ENCODE measurements around the gene RLF. TPM values are rescaled to one million over a fixed set of nuclear protein-coding genes. Genes with fewer than 3 reads are reported as not detected.

The RLF gene
- total and polyA plus RNA-seq, 10 of the 15 experiments (the other 5 are each of a cell fraction or from before 2014, with no cell fraction given), result 2.0 to 19.8 (median 8.7) TPM

DNA sequence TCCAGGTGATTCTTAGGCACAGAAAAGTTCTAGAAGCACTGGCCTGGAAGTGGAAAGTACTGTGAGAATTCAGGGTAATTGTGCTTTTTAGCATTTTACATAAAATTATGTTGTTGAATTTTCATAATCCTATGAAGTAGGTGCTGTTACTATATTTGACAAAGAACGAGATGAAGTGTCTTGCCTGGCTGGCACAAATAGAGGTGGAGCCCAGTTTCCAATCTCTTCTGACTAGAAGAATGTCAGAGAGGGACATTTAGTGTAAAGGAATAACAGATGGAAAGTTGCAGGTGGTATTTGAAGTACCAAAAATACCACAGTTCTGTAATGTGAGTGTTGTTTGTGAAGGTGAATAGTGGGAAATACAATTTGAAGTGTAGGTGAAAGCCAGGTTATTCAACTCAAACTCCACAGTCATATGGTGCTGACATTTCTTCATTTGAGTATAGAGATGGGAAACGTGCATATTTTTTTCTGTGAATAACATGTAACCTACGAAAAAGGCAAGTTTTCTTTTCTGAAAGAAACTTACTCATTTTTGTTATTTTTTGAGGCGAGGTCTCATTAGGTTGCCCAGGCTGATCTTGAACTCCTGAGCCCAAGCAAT, 83.1 kb downstream of the RLF start:
- H3K9me3 ChIP-seq (replicated peaks; ENCODE audit: control insufficient read depth, insufficient read depth, low read length), result no peaks in the 10 kb centered on the region
- no peak overlapping the region for H3K27ac ChIP-seq (ENCODE audit: control insufficient read depth, insufficient read depth)
- ChIA-PET RAD21 (ENCODE audit: unreplicated experiment) (interaction anchor here (1.3 kb wide), 1 partner anchor 90 kb away, joined by 4 read pairs; no protein-coding TSS in a partner anchor), POLR2A (no interaction called here), SMC1A (ENCODE audit: uncharacterized antibody, unreplicated experiment) (interaction anchor here (0.6 to 4.3 kb wide), 3 partner anchors 12 to 75 kb away, joined by 3 to 44 read pairs (median 4); no protein-coding TSS in a partner anchor), CTCF (interaction anchor here (0.7 to 1.7 kb wide), 3 partner anchors 94 to 165 kb away, joined by 3 to 5 read pairs (median 3); no protein-coding TSS in a partner anchor)
- no peak overlapping the region for H3K4me3 ChIP-seq
- no peaks in the 10 kb centered on the region for H3K79me2 ChIP-seq (ENCODE audit: control insufficient read depth, insufficient read depth, low read length)
- no peaks in the 10 kb centered on the region for H3K27me3 ChIP-seq (replicated peaks in 1 of 2; ENCODE audit: control insufficient read depth in 2 of 2, insufficient read depth in 2 of 2, low read length in 1 of 2)
- 14% methylated on average over 4 of the region's 4 CpGs for WGBS (ENCODE audit: insufficient coverage, insufficient replicate concordance, low lambda C conversion rate, missing lambda C conversion rate)
- H3K4me1 ChIP-seq (ENCODE audit: control insufficient read depth, insufficient read depth, low read length), result peaks cover 13% of the 10 kb centered on the region
- no peak overlapping the region for H2AFZ ChIP-seq (ENCODE audit: control insufficient read depth, low read depth, low read length)
- no peak for ATAC-seq
- no peak for DNase-seq (ENCODE audit: low read depth, low spot score)
- H3K36me3 ChIP-seq (ENCODE audit: control insufficient read depth in 2 of 2, insufficient read depth in 2 of 2, low read length in 1 of 2), result peaks cover 0 to 2% of the 10 kb centered on the region in 2 experiments; a peak in 2 of 4 replicates
- no peak overlapping the region for H3K4me2 ChIP-seq (ENCODE audit: control insufficient read depth, insufficient read depth)
- no TSS peak for BruUV-seq (replicated peaks)
- in situ Hi-C loops (cut with MboI), result no loop called here
- FAIRE-seq, result no peak
- no peak overlapping the region for H3K9ac ChIP-seq (ENCODE audit: control insufficient read depth, insufficient read depth, low read length)
- no peaks in the 10 kb centered on the region for H4K20me1 ChIP-seq (ENCODE audit: control insufficient read depth, insufficient read depth)
- intact Hi-C loops (cut with micrococcal nuclease; ENCODE audit: unreplicated experiment), result no loop called here
- TF ChIP-seq IKZF1 (conservative IDR thresholded peaks at IDR 0.05), result no peak
- no peak for TF ChIP-seq SUPT20H (IDR thresholded peaks at IDR 0.05; ENCODE audit: borderline replicate concordance, control insufficient read depth, low read depth, low read length)
- TF ChIP-seq LARP7 (IDR thresholded peaks at IDR 0.05), result no peak
- TF ChIP-seq ZNF384 (IDR thresholded peaks at IDR 0.05; ENCODE audit: borderline replicate concordance, low read depth, low read length), result no peak
- TF ChIP-seq ZSCAN29 (IDR thresholded peaks at IDR 0.05), result no peak
- no peak for TF ChIP-seq CHD1 (IDR thresholded peaks at IDR 0.05; ENCODE audit: low read depth, low read length)
- no peak for TF ChIP-seq BCL11A (IDR thresholded peaks at IDR 0.05; ENCODE audit: low read depth, low read length)
- TF ChIP-seq, protein P1, sequence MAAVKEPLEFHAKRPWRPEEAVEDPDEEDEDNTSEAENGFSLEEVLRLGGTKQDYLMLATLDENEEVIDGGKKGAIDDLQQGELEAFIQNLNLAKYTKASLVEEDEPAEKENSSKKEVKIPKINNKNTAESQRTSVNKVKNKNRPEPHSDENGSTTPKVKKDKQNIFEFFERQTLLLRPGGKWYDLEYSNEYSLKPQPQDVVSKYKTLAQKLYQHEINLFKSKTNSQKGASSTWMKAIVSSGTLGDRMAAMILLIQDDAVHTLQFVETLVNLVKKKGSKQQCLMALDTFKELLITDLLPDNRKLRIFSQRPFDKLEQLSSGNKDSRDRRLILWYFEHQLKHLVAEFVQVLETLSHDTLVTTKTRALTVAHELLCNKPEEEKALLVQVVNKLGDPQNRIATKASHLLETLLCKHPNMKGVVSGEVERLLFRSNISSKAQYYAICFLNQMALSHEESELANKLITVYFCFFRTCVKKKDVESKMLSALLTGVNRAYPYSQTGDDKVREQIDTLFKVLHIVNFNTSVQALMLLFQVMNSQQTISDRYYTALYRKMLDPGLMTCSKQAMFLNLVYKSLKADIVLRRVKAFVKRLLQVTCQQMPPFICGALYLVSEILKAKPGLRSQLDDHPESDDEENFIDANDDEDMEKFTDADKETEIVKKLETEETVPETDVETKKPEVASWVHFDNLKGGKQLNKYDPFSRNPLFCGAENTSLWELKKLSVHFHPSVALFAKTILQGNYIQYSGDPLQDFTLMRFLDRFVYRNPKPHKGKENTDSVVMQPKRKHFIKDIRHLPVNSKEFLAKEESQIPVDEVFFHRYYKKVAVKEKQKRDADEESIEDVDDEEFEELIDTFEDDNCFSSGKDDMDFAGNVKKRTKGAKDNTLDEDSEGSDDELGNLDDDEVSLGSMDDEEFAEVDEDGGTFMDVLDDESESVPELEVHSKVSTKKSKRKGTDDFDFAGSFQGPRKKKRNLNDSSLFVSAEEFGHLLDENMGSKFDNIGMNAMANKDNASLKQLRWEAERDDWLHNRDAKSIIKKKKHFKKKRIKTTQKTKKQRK (IDR thresholded peaks at IDR 0.05; ENCODE audit: low read depth, low read length), result no peak
- no peak for TF ChIP-seq FOXM1 (IDR thresholded peaks at IDR 0.05; ENCODE audit: low read depth, low read length)
- TF ChIP-seq SMARCA5 (IDR thresholded peaks at IDR 0.05), result no peak
- TF ChIP-seq EP300 (IDR thresholded peaks at IDR 0.05; ENCODE audit: borderline replicate concordance in 1 of 2, control insufficient read depth in 1 of 2, low read depth in 2 of 2, low read length in 2 of 2), result no peak
- TF ChIP-seq, protein P2, sequence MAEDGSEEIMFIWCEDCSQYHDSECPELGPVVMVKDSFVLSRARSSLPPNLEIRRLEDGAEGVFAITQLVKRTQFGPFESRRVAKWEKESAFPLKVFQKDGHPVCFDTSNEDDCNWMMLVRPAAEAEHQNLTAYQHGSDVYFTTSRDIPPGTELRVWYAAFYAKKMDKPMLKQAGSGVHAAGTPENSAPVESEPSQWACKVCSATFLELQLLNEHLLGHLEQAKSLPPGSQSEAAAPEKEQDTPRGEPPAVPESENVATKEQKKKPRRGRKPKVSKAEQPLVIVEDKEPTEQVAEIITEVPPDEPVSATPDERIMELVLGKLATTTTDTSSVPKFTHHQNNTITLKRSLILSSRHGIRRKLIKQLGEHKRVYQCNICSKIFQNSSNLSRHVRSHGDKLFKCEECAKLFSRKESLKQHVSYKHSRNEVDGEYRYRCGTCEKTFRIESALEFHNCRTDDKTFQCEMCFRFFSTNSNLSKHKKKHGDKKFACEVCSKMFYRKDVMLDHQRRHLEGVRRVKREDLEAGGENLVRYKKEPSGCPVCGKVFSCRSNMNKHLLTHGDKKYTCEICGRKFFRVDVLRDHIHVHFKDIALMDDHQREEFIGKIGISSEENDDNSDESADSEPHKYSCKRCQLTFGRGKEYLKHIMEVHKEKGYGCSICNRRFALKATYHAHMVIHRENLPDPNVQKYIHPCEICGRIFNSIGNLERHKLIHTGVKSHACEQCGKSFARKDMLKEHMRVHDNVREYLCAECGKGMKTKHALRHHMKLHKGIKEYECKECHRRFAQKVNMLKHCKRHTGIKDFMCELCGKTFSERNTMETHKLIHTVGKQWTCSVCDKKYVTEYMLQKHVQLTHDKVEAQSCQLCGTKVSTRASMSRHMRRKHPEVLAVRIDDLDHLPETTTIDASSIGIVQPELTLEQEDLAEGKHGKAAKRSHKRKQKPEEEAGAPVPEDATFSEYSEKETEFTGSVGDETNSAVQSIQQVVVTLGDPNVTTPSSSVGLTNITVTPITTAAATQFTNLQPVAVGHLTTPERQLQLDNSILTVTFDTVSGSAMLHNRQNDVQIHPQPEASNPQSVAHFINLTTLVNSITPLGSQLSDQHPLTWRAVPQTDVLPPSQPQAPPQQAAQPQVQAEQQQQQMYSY (CRISPR knock-in tag; IDR thresholded peaks at IDR 0.05), result no peak
- no peak for TF ChIP-seq RAD51 (IDR thresholded peaks at IDR 0.05)
- TF ChIP-seq, protein P3, sequence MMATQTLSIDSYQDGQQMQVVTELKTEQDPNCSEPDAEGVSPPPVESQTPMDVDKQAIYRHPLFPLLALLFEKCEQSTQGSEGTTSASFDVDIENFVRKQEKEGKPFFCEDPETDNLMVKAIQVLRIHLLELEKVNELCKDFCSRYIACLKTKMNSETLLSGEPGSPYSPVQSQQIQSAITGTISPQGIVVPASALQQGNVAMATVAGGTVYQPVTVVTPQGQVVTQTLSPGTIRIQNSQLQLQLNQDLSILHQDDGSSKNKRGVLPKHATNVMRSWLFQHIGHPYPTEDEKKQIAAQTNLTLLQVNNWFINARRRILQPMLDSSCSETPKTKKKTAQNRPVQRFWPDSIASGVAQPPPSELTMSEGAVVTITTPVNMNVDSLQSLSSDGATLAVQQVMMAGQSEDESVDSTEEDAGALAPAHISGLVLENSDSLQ (IDR thresholded peaks at IDR 0.05), result no peak
- no peak for TF ChIP-seq ASH2L (IDR thresholded peaks at IDR 0.05; ENCODE audit: borderline replicate concordance, low read depth)
- TF ChIP-seq RCOR1 (conservative IDR thresholded peaks at IDR 0.05; ENCODE audit: low read depth, low read length), result no peak
- TF ChIP-seq CBX5 (IDR thresholded peaks at IDR 0.05; ENCODE audit: low read depth), result no peak

Data from GM12878 (cell line).